Body of pancreas (tissue), 4 donors: Measurements from ENCODE around the gene SPATS1.

ENCODE experiments used
- POLR2A ChIP-seq, 3 donors: fragments of 450-650 bp; IDR thresholded peaks; one replicate each; pipeline ENCODE4 v1.6.1; 2016; ENCODE audit warnings: antibody characterized with exemption in 3 of 3, mild to moderate bottlenecking in 2 of 3
- TF ChIP-seq, protein P1 (sequence below), 7 experiments: fragments of 450-650 bp in 4 of 7; fragments of 200-600 bp in 3 of 7; sonication (generic) in 3 of 7; IDR thresholded peaks; one replicate each; pipeline ENCODE4 v1.5.1; 2016 to 2019; ENCODE audit warnings: antibody characterized with exemption in 7 of 7

DNA sequence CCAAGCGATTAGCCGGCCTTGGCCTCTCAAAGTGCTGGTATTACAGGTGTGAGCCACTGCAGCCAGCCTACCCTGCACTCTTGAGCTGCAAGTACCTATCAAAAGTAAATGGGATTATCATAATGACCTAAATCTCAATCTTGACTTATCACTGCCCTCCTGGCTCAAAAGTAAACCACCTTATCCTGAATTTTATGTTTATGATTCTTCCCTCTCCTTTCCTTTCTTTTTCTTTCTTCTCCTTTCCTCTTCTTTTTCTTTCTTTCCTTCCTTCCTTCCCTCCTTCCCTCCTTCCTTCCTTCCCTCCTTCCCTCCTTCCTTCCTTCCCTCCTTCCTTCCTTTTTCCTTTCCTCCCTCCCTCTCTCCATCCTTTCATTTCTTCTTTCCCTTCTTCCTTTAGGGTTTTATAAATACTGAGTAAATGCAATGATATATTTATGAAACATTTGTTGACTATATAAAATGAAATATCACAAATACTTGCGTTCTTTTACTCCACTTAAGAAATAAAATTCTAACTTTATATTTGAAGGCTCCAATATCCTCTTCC, 21.0 kb downstream of the SPATS1 start:
- TF ChIP-seq POLR2A (IDR thresholded peaks at IDR 0.05) = no peak
- TF ChIP-seq, protein P1, sequence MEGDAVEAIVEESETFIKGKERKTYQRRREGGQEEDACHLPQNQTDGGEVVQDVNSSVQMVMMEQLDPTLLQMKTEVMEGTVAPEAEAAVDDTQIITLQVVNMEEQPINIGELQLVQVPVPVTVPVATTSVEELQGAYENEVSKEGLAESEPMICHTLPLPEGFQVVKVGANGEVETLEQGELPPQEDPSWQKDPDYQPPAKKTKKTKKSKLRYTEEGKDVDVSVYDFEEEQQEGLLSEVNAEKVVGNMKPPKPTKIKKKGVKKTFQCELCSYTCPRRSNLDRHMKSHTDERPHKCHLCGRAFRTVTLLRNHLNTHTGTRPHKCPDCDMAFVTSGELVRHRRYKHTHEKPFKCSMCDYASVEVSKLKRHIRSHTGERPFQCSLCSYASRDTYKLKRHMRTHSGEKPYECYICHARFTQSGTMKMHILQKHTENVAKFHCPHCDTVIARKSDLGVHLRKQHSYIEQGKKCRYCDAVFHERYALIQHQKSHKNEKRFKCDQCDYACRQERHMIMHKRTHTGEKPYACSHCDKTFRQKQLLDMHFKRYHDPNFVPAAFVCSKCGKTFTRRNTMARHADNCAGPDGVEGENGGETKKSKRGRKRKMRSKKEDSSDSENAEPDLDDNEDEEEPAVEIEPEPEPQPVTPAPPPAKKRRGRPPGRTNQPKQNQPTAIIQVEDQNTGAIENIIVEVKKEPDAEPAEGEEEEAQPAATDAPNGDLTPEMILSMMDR (IDR thresholded peaks at IDR 0.05) = no peak
